ENCODE measurements around the gene ISG15.
A peak's percentile ranks its signal among the peaks of the same experiment; 100 is the strongest.

The ISG15 gene

GRCh38 chr1:1013105-1013921 lies at the start of gene ISG15:
Gene ISG15, plus strand, starts transcription at chr1:1013497. Its CDS starts 77 bp downstream, at chr1:1013574.
- Mint-ChIP-seq H3K9me3 (no peaks in the 10 kb centered on the region), H3K27me3 (peaks cover 6% of the 10 kb centered on the region), H3K27ac (peak within 1 kb of the TSS; percentile 96), H3K4me1 (peaks cover 44% of the 10 kb centered on the region), H3K4me3 (peak within 1 kb of the TSS; percentile 87), H3K36me3 (ENCODE audit: low read depth) (peaks cover 2% of the 10 kb centered on the region)
- DNase-seq (peak; percentile 89), ATAC-seq (peak; percentile 94)

- H3K9me3 Mint-ChIP-seq: no peaks in the 10 kb centered on the region
- ATAC-seq (no peak), DNase-seq (no peak)
- no peak overlapping the region for H3K4me3 Mint-ChIP-seq
- peaks cover 18% of the 10 kb centered on the region for H3K4me1 Mint-ChIP-seq
- no peak overlapping the region for H3K27ac Mint-ChIP-seq
- H3K36me3 Mint-ChIP-seq (ENCODE audit: low read depth): peaks cover 1% of the 10 kb centered on the region
- peaks cover 5% of the 10 kb centered on the region for H3K27me3 Mint-ChIP-seq
Observed at GRCh38 chr1:963746-964525, 49.4 kb upstream of the ISG15 start.

- no peak overlapping the region for H3K4me3 Mint-ChIP-seq
- H3K27ac Mint-ChIP-seq: no peak overlapping the region
- peaks cover 11% of the 10 kb centered on the region for H3K27me3 Mint-ChIP-seq
- H3K9me3 Mint-ChIP-seq: no peaks in the 10 kb centered on the region
- ATAC-seq (no peak), DNase-seq (no peak)
- H3K36me3 Mint-ChIP-seq (ENCODE audit: low read depth): peaks cover 2% of the 10 kb centered on the region
- H3K4me1 Mint-ChIP-seq: peaks cover 16% of the 10 kb centered on the region
Observed at GRCh38 chr1:964691-965525, 48.4 kb upstream of the ISG15 start.

GRCh38 chr1:965526-966134 lies 47.7 kb upstream of the ISG15 start:
- H3K9me3 Mint-ChIP-seq: no peaks in the 10 kb centered on the region
- H3K36me3 Mint-ChIP-seq (ENCODE audit: low read depth): peaks cover 2% of the 10 kb centered on the region
- ATAC-seq: no peak
- H3K27me3 Mint-ChIP-seq: peaks cover 11% of the 10 kb centered on the region
- peaks cover 16% of the 10 kb centered on the region for H3K4me1 Mint-ChIP-seq
- peak overlapping the region; percentile 32 for H3K4me3 Mint-ChIP-seq
- no peak overlapping the region for H3K27ac Mint-ChIP-seq
- DNase-seq: no peak

GRCh38 chr1:966135-966703 lies 47.1 kb upstream of the ISG15 start, which contains the start of gene PLEKHN1:
Gene PLEKHN1, plus strand, starts transcription at chr1:966482. Its CDS starts 50 bp downstream, at chr1:966532.
- Mint-ChIP-seq H3K4me1 (peaks cover 16% of the 10 kb centered on the region), H3K27ac (peak within 1 kb of the TSS; percentile 39), H3K36me3 (ENCODE audit: low read depth) (peaks cover 2% of the 10 kb centered on the region), H3K27me3 (peaks cover 11% of the 10 kb centered on the region), H3K9me3 (no peaks in the 10 kb centered on the region), H3K4me3 (peak within 1 kb of the TSS; percentile 72)
- ATAC-seq (peak; percentile 60), DNase-seq (peak; percentile 63)

GRCh38 chr1:966704-967300 lies 46.5 kb upstream of the ISG15 start:
- peak; percentile 90 for DNase-seq
- Mint-ChIP-seq H3K9me3 (no peaks in the 10 kb centered on the region), H3K27me3 (peaks cover 11% of the 10 kb centered on the region), H3K4me3 (peak overlapping the region; percentile 72), H3K36me3 (ENCODE audit: low read depth) (peaks cover 2% of the 10 kb centered on the region), H3K27ac (peak overlapping the region; percentile 39), H3K4me1 (peaks cover 14% of the 10 kb centered on the region)
- ATAC-seq: peak; percentile 83

GRCh38 chr1:967466-968343 lies 45.6 kb upstream of the ISG15 start:
- peaks cover 2% of the 10 kb centered on the region for H3K36me3 Mint-ChIP-seq (ENCODE audit: low read depth)
- peaks cover 14% of the 10 kb centered on the region for H3K4me1 Mint-ChIP-seq
- peaks cover 11% of the 10 kb centered on the region for H3K27me3 Mint-ChIP-seq
- no peak for DNase-seq
- no peak overlapping the region for H3K27ac Mint-ChIP-seq
- no peak for ATAC-seq
- no peaks in the 10 kb centered on the region for H3K9me3 Mint-ChIP-seq
- no peak overlapping the region for H3K4me3 Mint-ChIP-seq

- no peak overlapping the region for H3K4me3 Mint-ChIP-seq
- H3K4me1 Mint-ChIP-seq: peaks cover 14% of the 10 kb centered on the region
- H3K27ac Mint-ChIP-seq: no peak overlapping the region
- DNase-seq: no peak
- H3K9me3 Mint-ChIP-seq: no peaks in the 10 kb centered on the region
- peaks cover 15% of the 10 kb centered on the region for H3K27me3 Mint-ChIP-seq
- ATAC-seq: no peak
- peaks cover 2% of the 10 kb centered on the region for H3K36me3 Mint-ChIP-seq (ENCODE audit: low read depth)
Observed at GRCh38 chr1:969260-969855, 43.9 kb upstream of the ISG15 start.

- Mint-ChIP-seq H3K27ac (no peak overlapping the region), H3K36me3 (ENCODE audit: low read depth) (peaks cover 2% of the 10 kb centered on the region), H3K27me3 (peaks cover 21% of the 10 kb centered on the region), H3K9me3 (no peaks in the 10 kb centered on the region), H3K4me1 (peaks cover 13% of the 10 kb centered on the region), H3K4me3 (no peak overlapping the region)
- no peak for DNase-seq
- ATAC-seq: no peak
Observed at GRCh38 chr1:970242-970972, 42.9 kb upstream of the ISG15 start.

- H3K4me1 Mint-ChIP-seq: peaks cover 9% of the 10 kb centered on the region
- no peak overlapping the region for H3K27ac Mint-ChIP-seq
- no peak overlapping the region for H3K4me3 Mint-ChIP-seq
Observed at GRCh38 chr1:970973-971730, 42.1 kb upstream of the ISG15 start.

GRCh38 chr1:971751-972506 lies 41.4 kb upstream of the ISG15 start:
- ATAC-seq: no peak
- H3K27ac Mint-ChIP-seq: no peak overlapping the region
- peaks cover 26% of the 10 kb centered on the region for H3K27me3 Mint-ChIP-seq
- H3K9me3 Mint-ChIP-seq: no peaks in the 10 kb centered on the region
- DNase-seq: no peak
- peaks cover 5% of the 10 kb centered on the region for H3K4me1 Mint-ChIP-seq
- no peak overlapping the region for H3K4me3 Mint-ChIP-seq
- peaks cover 2% of the 10 kb centered on the region for H3K36me3 Mint-ChIP-seq (ENCODE audit: low read depth)

More at GRCh38 chr1:970973-971730, 42.1 kb upstream of the ISG15 start:
- Mint-ChIP-seq H3K9me3 (no peaks in the 10 kb centered on the region), H3K27me3 (peaks cover 26% of the 10 kb centered on the region), H3K36me3 (ENCODE audit: low read depth) (peaks cover 2% of the 10 kb centered on the region)
- no peak for ATAC-seq
- no peak for DNase-seq
